HepG2 (cell line): ENCODE measurements around the gene PKP3. TPM values are rescaled to one million over a fixed set of nuclear protein-coding genes. Genes with fewer than 3 reads are reported as not detected.

Experiments used
- CBFB ChIP-seq: sonication (generic); formaldehyde crosslinking; IDR thresholded peaks from 2 replicates; pipeline ENCODE4 v1.4.0; 2020; ENCODE audit warnings: missing genetic modification reagents
- FOXK2 ChIP-seq: fragments of 450-650 bp; IDR thresholded peaks from 2 replicates; pipeline ENCODE4 v1.6.1; 2016
- HDAC1 ChIP-seq: sonication (generic); formaldehyde crosslinking; IDR thresholded peaks from 2 replicates; pipeline ENCODE4 v1.5.1; 2020; ENCODE audit warnings: mild to moderate bottlenecking, missing genetic modification reagents
- HNF4G ChIP-seq, 2 experiments: sonication (generic) in 1 of 2; formaldehyde crosslinking in 1 of 2; IDR thresholded peaks; 2 replicates each; pipeline versions ENCODE4 v1.4.0 to v1.6.1; 2011 to 2020; ENCODE audit warnings: borderline replicate concordance in 2 of 2, low read depth in 2 of 2, mild to moderate bottlenecking in 2 of 2, low read length in 1 of 2, missing genetic modification reagents in 1 of 2, moderate library complexity in 1 of 2
- HNRNPLL ChIP-seq: fragments of 200-400 bp; formaldehyde crosslinking; IDR thresholded peaks from 2 replicates; pipeline ENCODE4 v1.6.1; 2017; ENCODE audit warnings: mild to moderate bottlenecking, low read depth, low read length; ENCODE audit not compliant: poor library complexity, severe bottlenecking
- HOXA9 ChIP-seq: sonication (generic); formaldehyde crosslinking; IDR thresholded peaks from 2 replicates; pipeline ENCODE4 v1.8.1; 2022; ENCODE audit warnings: missing genetic modification reagents, mild to moderate bottlenecking, moderate library complexity, borderline replicate concordance
- IRX3 ChIP-seq: sonication (generic); formaldehyde crosslinking; IDR thresholded peaks from 2 replicates; pipeline ENCODE4 v1.8.1; 2023; ENCODE audit warnings: mild to moderate bottlenecking, low read depth, missing genetic modification reagents, borderline replicate concordance
- KDM5B ChIP-seq: sonication (generic); formaldehyde crosslinking; IDR thresholded peaks from 2 replicates; pipeline ENCODE4 v1.4.0; 2020; ENCODE audit warnings: missing genetic modification reagents, mild to moderate bottlenecking, borderline replicate concordance
- MAZ ChIP-seq, 2 experiments: sonication (generic) in 1 of 2; formaldehyde crosslinking in 1 of 2; IDR thresholded peaks; 2 replicates each; pipeline versions ENCODE4 v1.5.0 to v1.6.1; 2012 to 2020; ENCODE audit warnings: low read depth in 2 of 2, mild to moderate bottlenecking in 2 of 2, borderline replicate concordance in 1 of 2, improper control_type of control experiment in 1 of 2, low read length in 1 of 2, missing genetic modification reagents in 1 of 2, moderate library complexity in 1 of 2
- MED8 ChIP-seq: sonication (generic); formaldehyde crosslinking; IDR thresholded peaks from 2 replicates; pipeline ENCODE4 v1.8.1; 2023; ENCODE audit warnings: mild to moderate bottlenecking, missing genetic modification reagents; ENCODE audit not compliant: insufficient replicate concordance
- MZF1 ChIP-seq: sonication (generic); formaldehyde crosslinking; IDR thresholded peaks from 2 replicates; pipeline ENCODE4 v1.8.1; 2023; ENCODE audit warnings: mild to moderate bottlenecking, missing genetic modification reagents, borderline replicate concordance
- NFE2 ChIP-seq: sonication (generic); formaldehyde crosslinking; IDR thresholded peaks from 2 replicates; pipeline ENCODE4 v1.4.0; 2020; ENCODE audit warnings: missing genetic modification reagents
- PCBP1 ChIP-seq: fragments of 200-400 bp; formaldehyde crosslinking; IDR thresholded peaks from 2 replicates; pipeline ENCODE4 v1.6.1; 2017; ENCODE audit warnings: mild to moderate bottlenecking, low read depth, low read length, borderline replicate concordance
- SETDB1 ChIP-seq: sonication (generic); formaldehyde crosslinking; IDR thresholded peaks from 2 replicates; pipeline ENCODE4 v1.5.1; 2020; ENCODE audit warnings: missing genetic modification reagents, mild to moderate bottlenecking, borderline replicate concordance
- SRY ChIP-seq: sonication (generic); formaldehyde crosslinking; IDR thresholded peaks from 2 replicates; pipeline ENCODE4 v1.8.0; 2022; ENCODE audit warnings: mild to moderate bottlenecking, missing genetic modification reagents
- ZC3H4 ChIP-seq: sonication (generic); formaldehyde crosslinking; IDR thresholded peaks from 2 replicates; pipeline ENCODE4 v1.4.0; 2020; ENCODE audit warnings: missing genetic modification reagents, borderline replicate concordance
- ZNF333 ChIP-seq: sonication (generic); formaldehyde crosslinking; IDR thresholded peaks from 2 replicates; pipeline ENCODE4 v1.4.0; 2020; ENCODE audit warnings: mild to moderate bottlenecking, missing genetic modification reagents, borderline replicate concordance
- ZNF367 ChIP-seq: sonication (generic); formaldehyde crosslinking; IDR thresholded peaks from 2 replicates; pipeline ENCODE4 v1.4.0; 2020; ENCODE audit warnings: missing genetic modification reagents, borderline replicate concordance
- ZNF547 ChIP-seq: sonication (generic); formaldehyde crosslinking; IDR thresholded peaks from 2 replicates; pipeline ENCODE4 v1.5.1; 2020; ENCODE audit warnings: mild to moderate bottlenecking, missing genetic modification reagents
- ZNF605 ChIP-seq: sonication (generic); formaldehyde crosslinking; IDR thresholded peaks from 2 replicates; pipeline ENCODE4 v1.8.0; 2022; ENCODE audit warnings: mild to moderate bottlenecking, missing genetic modification reagents
- polyA plus RNA-seq, 8 experiments: library from polyadenylated mRNA; depleted of rRNA in 3 of 8; stranded (reverse) in 7 of 8; unstranded in 1 of 8; fragments of >200 nt; fragmentation: Illumina TruSeq in 4 of 8; extraction: Trizol in 4 of 8; gene quantifications; 2 replicates each; pipeline versions ENCODE4 v1.2.1 to v1.2.3, GENCODE V29; 2011 to 2016; ENCODE audit warnings: low read depth in 4 of 8, missing spikeins in 1 of 8, mixed read lengths in 1 of 8; ENCODE audit not compliant: insufficient read depth in 1 of 8
- total RNA-seq, 5 experiments: library from RNA; depleted of rRNA; stranded (reverse); fragments of >200 nt; fragmentation: Illumina TruSeq; extraction: Trizol; gene quantifications; 2 replicates each; pipeline ENCODE4 v1.2.3, GENCODE V29; 2016; ENCODE audit warnings: low read depth in 1 of 5
- TF ChIP-seq, protein P1 (sequence below): sonication (generic); formaldehyde crosslinking; IDR thresholded peaks from 2 replicates; pipeline ENCODE4 v1.8.0; 2022; ENCODE audit warnings: missing genetic modification reagents, mild to moderate bottlenecking, borderline replicate concordance
- TF ChIP-seq, protein P2 (sequence below): sonication (generic); formaldehyde crosslinking; IDR thresholded peaks from 2 replicates; pipeline ENCODE4 v1.4.0; 2020; ENCODE audit warnings: missing genetic modification reagents

Gene PKP3
- total and polyA plus RNA-seq, 2 of the 13 experiments (the other 11 are each of a cell fraction or from before 2014, with no cell fraction given) = 18.0 to 28.7 TPM

DNA sequence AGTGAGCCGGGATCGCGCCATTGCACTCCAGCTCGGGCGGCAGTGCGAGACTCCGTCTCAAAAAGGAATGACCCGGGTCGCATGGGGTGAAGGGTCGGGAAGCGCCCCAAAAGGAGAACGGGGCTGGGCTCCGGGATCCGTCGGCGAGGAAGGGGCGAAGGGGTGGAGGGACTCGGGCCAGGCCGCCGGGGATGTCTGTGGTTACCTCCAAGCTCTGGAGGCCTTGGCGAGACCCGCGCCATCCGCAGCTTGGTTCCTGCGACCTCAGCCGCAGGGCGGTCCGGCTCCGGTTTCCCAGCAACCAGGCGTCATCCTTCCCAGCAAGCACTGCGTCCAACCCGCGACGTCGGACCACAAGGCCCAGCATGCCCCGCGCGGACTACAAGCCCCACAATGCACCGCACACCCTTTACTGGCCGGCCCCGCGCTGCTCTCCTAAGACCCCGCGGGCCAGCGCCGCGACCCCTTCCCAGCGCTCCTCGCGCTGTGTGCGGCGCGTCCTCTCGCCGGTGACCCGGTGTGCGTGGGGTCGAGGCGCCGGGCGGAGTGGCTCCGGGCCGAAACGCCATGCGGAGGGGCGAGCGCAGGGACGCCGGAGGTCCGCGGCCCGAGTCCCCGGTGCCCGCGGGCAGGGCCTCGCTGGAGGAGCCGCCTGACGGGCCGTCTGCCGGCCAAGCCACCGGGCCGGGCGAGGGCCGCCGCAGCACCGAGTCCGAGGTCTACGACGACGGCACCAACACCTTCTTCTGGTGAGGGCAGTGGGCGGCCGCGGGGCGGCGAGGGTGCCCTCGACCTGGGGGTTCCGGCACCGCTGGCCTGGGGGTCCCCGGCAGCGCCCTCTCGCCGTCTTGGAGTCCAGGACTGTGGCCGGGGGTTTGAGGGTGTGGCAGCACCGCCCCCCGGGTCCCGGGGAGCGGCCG, 56.1 kb downstream of the PKP3 start, which contains the start of gene PTDSS2 (continued):
- TF ChIP-seq HNF4G (IDR thresholded peaks at IDR 0.05; ENCODE audit: borderline replicate concordance, low read depth, low read length) = no peak; the same call in 1 of the 2 replicates
- 0 out of 2 replicates have a peak, but pooled peaks have one; percentile 37 for TF ChIP-seq HNF4G (CRISPR knock-in tag; IDR thresholded peaks at IDR 0.05; ENCODE audit: borderline replicate concordance, low read depth)
- TF ChIP-seq ZC3H4 (CRISPR knock-in tag) = 0 out of 2 replicates have a peak, but pooled peaks have one; percentile 60
- peak; percentile 81 for TF ChIP-seq HDAC1 (CRISPR knock-in tag)
- TF ChIP-seq CBFB (CRISPR knock-in tag) = peak; percentile 96
- no peak for TF ChIP-seq ZNF367 (CRISPR knock-in tag)
- TF ChIP-seq HNRNPLL = peak; percentile 50
- TF ChIP-seq ZNF547 (CRISPR knock-in tag) = peak; percentile 86
- TF ChIP-seq SETDB1 = no peak
- peak; percentile 94; the same call in 1 of the 2 replicates for TF ChIP-seq PCBP1
- TF ChIP-seq, protein P1, sequence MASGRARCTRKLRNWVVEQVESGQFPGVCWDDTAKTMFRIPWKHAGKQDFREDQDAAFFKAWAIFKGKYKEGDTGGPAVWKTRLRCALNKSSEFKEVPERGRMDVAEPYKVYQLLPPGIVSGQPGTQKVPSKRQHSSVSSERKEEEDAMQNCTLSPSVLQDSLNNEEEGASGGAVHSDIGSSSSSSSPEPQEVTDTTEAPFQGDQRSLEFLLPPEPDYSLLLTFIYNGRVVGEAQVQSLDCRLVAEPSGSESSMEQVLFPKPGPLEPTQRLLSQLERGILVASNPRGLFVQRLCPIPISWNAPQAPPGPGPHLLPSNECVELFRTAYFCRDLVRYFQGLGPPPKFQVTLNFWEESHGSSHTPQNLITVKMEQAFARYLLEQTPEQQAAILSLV (CRISPR knock-in tag) = peak; percentile 64; the same call in 1 of the 2 replicates
- TF ChIP-seq MAZ (IDR thresholded peaks at IDR 0.05; ENCODE audit: borderline replicate concordance, low read depth, low read length) = no peak
- TF ChIP-seq MAZ (CRISPR knock-in tag; IDR thresholded peaks at IDR 0.05; ENCODE audit: low read depth) = peak; percentile 74
- TF ChIP-seq NFE2 (CRISPR knock-in tag) = no peak
- TF ChIP-seq, protein P2, sequence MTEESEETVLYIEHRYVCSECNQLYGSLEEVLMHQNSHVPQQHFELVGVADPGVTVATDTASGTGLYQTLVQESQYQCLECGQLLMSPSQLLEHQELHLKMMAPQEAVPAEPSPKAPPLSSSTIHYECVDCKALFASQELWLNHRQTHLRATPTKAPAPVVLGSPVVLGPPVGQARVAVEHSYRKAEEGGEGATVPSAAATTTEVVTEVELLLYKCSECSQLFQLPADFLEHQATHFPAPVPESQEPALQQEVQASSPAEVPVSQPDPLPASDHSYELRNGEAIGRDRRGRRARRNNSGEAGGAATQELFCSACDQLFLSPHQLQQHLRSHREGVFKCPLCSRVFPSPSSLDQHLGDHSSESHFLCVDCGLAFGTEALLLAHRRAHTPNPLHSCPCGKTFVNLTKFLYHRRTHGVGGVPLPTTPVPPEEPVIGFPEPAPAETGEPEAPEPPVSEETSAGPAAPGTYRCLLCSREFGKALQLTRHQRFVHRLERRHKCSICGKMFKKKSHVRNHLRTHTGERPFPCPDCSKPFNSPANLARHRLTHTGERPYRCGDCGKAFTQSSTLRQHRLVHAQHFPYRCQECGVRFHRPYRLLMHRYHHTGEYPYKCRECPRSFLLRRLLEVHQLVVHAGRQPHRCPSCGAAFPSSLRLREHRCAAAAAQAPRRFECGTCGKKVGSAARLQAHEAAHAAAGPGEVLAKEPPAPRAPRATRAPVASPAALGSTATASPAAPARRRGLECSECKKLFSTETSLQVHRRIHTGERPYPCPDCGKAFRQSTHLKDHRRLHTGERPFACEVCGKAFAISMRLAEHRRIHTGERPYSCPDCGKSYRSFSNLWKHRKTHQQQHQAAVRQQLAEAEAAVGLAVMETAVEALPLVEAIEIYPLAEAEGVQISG = peak; percentile 96
- no peak for TF ChIP-seq IRX3 (CRISPR knock-in tag)
- peak; percentile 68; the same call in 1 of the 2 replicates for TF ChIP-seq HOXA9
- peak; percentile 47; the same call in 1 of the 2 replicates for TF ChIP-seq ZNF333
- no peak for TF ChIP-seq MED8 (CRISPR knock-in tag)
- TF ChIP-seq FOXK2 = no peak
- TF ChIP-seq KDM5B (CRISPR knock-in tag) = 0 out of 2 replicates have a peak, but pooled peaks have one; percentile 65
- no peak for TF ChIP-seq MZF1 (CRISPR knock-in tag)
- TF ChIP-seq SRY (CRISPR knock-in tag) = peak; percentile 63; the same call in 1 of the 2 replicates
- TF ChIP-seq ZNF605 (CRISPR knock-in tag) = 0 out of 2 replicates have a peak, but pooled peaks have one; percentile 36
